DND-41 (cell line): Measurements from ENCODE around the gene TBC1D8.

Source experiments
- EZH2 ChIP-seq: IDR thresholded peaks from 3 replicates; pipeline ENCODE4 v1.6.1; 2012; ENCODE audit warnings: borderline replicate concordance, low read depth, mild to moderate bottlenecking, moderate library complexity, low read length, inconsistent platforms; ENCODE audit not compliant: severe bottlenecking
- TF ChIP-seq, protein P1 (sequence below): IDR thresholded peaks from 2 replicates; pipeline ENCODE4 v1.5.1; 2012; ENCODE audit warnings: borderline replicate concordance, low read length, moderate library complexity, mild to moderate bottlenecking; ENCODE audit not compliant: poor library complexity, severe bottlenecking; ENCODE audit errors: extremely low read depth

DNA sequence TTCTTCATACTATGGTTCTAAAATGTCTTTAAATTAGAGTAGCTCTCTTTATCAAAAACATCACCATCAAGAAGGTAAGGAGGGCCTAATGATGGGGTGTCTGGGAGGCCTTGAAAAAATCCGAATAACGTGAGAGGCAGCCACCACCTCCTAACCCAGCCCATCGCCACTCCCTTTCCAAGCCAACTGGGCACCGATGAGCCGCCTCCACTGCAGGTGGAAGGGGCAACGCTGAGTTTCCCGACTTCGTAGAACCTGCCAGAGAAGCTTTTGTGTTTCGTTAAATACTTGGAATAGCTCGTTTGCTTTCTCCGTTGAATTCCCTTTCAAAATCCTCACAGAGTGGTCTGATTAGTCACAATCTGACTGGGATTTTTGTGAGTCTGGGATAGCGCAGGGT lies 171.1 kb downstream of the TBC1D8 start:
- TF ChIP-seq, protein P1, sequence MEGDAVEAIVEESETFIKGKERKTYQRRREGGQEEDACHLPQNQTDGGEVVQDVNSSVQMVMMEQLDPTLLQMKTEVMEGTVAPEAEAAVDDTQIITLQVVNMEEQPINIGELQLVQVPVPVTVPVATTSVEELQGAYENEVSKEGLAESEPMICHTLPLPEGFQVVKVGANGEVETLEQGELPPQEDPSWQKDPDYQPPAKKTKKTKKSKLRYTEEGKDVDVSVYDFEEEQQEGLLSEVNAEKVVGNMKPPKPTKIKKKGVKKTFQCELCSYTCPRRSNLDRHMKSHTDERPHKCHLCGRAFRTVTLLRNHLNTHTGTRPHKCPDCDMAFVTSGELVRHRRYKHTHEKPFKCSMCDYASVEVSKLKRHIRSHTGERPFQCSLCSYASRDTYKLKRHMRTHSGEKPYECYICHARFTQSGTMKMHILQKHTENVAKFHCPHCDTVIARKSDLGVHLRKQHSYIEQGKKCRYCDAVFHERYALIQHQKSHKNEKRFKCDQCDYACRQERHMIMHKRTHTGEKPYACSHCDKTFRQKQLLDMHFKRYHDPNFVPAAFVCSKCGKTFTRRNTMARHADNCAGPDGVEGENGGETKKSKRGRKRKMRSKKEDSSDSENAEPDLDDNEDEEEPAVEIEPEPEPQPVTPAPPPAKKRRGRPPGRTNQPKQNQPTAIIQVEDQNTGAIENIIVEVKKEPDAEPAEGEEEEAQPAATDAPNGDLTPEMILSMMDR = no peak
- no peak for TF ChIP-seq EZH2
